ENCODE data around the gene KLF8. TPM values are rescaled to one million over a fixed set of nuclear protein-coding genes. Genes with fewer than 3 reads are reported as not detected.
"Not testable (repeated sequence)": the region's sequence is repeated elsewhere in the genome, so short reads cannot be mapped to it uniquely, and the experiment has no call there.

The KLF8 gene
- polyA plus RNA-seq = 10 to 100 TPM in 1 of 3 donors, 1 to 10 TPM in 2; 1.7 to 15.0 (median 9.0) TPM

- H3K27ac ChIP-seq (ENCODE audit: low read depth, low read length) = no peak within 1 kb of the TSS
- 0 to 30% (median 2%) methylated on average over 36 to 38 of the region's 38 CpGs for WGBS, 3 donors
These were observed at the start of gene KLF8 for GRCh38 chrX:56232221-56233082. TSS of gene KLF8 (plus strand) at chrX:56232356. CDS start at chrX:56233335, 979 bp downstream.

GRCh38 chrX:56206945-56207344 lies 25.2 kb upstream of the KLF8 start:
- 72 to 91% (median 78%) methylated on average over 2 of the region's 2 CpGs for WGBS, 3 donors
- H3K27ac ChIP-seq (ENCODE audit: low read depth, low read length) = not testable (repeated sequence)

- no peak overlapping the region for H3K27ac ChIP-seq (ENCODE audit: low read depth, low read length)
- 80 to 97% (median 93%) methylated on average over 3 of the region's 3 CpGs for WGBS, 3 donors
These were observed 20.5 kb upstream of the KLF8 start for GRCh38 chrX:56211701-56212100.

- WGBS, 3 donors = 71 to 100% (median 89%) methylated on average over 1 of the region's 1 CpG
- no peak overlapping the region for H3K27ac ChIP-seq (ENCODE audit: low read depth, low read length)
These were observed 15.8 kb upstream of the KLF8 start for GRCh38 chrX:56216332-56216731.

- WGBS, 3 donors = 28 to 61% (median 50%) methylated on average over 4 of the region's 4 CpGs
- no peak overlapping the region for H3K27ac ChIP-seq (ENCODE audit: low read depth, low read length)
These were observed 12.5 kb upstream of the KLF8 start for GRCh38 chrX:56219700-56220099.

GRCh38 chrX:56221101-56221500 lies 11.1 kb upstream of the KLF8 start:
- 64 to 78% (median 71%) methylated on average over 5 of the region's 5 CpGs for WGBS, 3 donors
- no peak overlapping the region for H3K27ac ChIP-seq (ENCODE audit: low read depth, low read length)

- H3K27ac ChIP-seq (ENCODE audit: low read depth, low read length) = no peak overlapping the region
- 95 to 97% (median 96%) methylated on average over 15 to 28 of the region's 28 CpGs for WGBS, 3 donors
These were observed 9.6 kb upstream of the KLF8 start for GRCh38 chrX:56222473-56223000.

GRCh38 chrX:56226980-56227379 lies 5.2 kb upstream of the KLF8 start:
- no peak overlapping the region for H3K27ac ChIP-seq (ENCODE audit: low read depth, low read length)
- 60 to 76% (median 67%) methylated on average over 1 of the region's 1 CpG for WGBS, 3 donors

- 16 to 27% (median 22%) methylated on average over 2 of the region's 2 CpGs for WGBS, 3 donors
- no peak overlapping the region for H3K27ac ChIP-seq (ENCODE audit: low read depth, low read length)
These were observed 3.2 kb upstream of the KLF8 start for GRCh38 chrX:56228914-56229313.

- H3K27ac ChIP-seq (ENCODE audit: low read depth, low read length) = no peak overlapping the region
- WGBS, 3 donors = 29 to 42% (median 38%) methylated on average over 10 of the region's 10 CpGs
These were observed 542 bp upstream of the KLF8 start for GRCh38 chrX:56231537-56232090.

- 7 to 36% (median 8%) methylated on average over 13 to 17 of the region's 17 CpGs for WGBS, 3 donors
- H3K27ac ChIP-seq (ENCODE audit: low read depth, low read length) = no peak overlapping the region
These were observed 944 bp downstream of the KLF8 start for GRCh38 chrX:56233100-56233499.

- WGBS, 3 donors = 13 to 34% (median 23%) methylated on average over 7 to 8 of the region's 8 CpGs
- no peak overlapping the region for H3K27ac ChIP-seq (ENCODE audit: low read depth, low read length)
These were observed 1.5 kb downstream of the KLF8 start for GRCh38 chrX:56233682-56234081.

GRCh38 chrX:56248492-56248891 lies 16.3 kb downstream of the KLF8 start:
- no peak overlapping the region for H3K27ac ChIP-seq (ENCODE audit: low read depth, low read length)
- WGBS, 3 donors = 4 to 9% (median 6%) methylated on average over 5 of the region's 5 CpGs

- H3K27ac ChIP-seq (ENCODE audit: low read depth, low read length) = no peak overlapping the region
- WGBS, 3 donors = 77 to 98% (median 85%) methylated on average over 9 to 10 of the region's 10 CpGs
These were observed 21.9 kb downstream of the KLF8 start for GRCh38 chrX:56253832-56254703.

- no peak overlapping the region for H3K27ac ChIP-seq (ENCODE audit: low read depth, low read length)
- 30 to 64% (median 52%) methylated on average over 1 of the region's 1 CpG for WGBS, 3 donors
These were observed 36.7 kb downstream of the KLF8 start for GRCh38 chrX:56268888-56269287.

GRCh38 chrX:56278692-56279091 lies 46.5 kb downstream of the KLF8 start:
- WGBS, 3 donors = 43 to 100% (median 97%) methylated on average over 1 of the region's 1 CpG
- no peak overlapping the region for H3K27ac ChIP-seq (ENCODE audit: low read depth, low read length)

GRCh38 chrX:56279863-56280262 lies 47.7 kb downstream of the KLF8 start:
- 64 to 80% (median 78%) methylated on average over 2 of the region's 2 CpGs for WGBS, 3 donors
- no peak overlapping the region for H3K27ac ChIP-seq (ENCODE audit: low read depth, low read length)

- H3K27ac ChIP-seq (ENCODE audit: low read depth, low read length) = no peak overlapping the region
These were observed 49.6 kb downstream of the KLF8 start for GRCh38 chrX:56281789-56282188.

GRCh38 chrX:56284269-56284668 lies 52.1 kb downstream of the KLF8 start:
- no peak overlapping the region for H3K27ac ChIP-seq (ENCODE audit: low read depth, low read length)
- 77 to 91% (median 88%) methylated on average over 13 of the region's 13 CpGs for WGBS, 3 donors
